ENCODE results near the gene TFDP2. TPM values are rescaled to one million over a fixed set of nuclear protein-coding genes. Genes with fewer than 3 reads are reported as not detected.

TFDP2 gene
- total RNA-seq, 1 experiment from 2014 or later = 48.2 TPM

GRCh38 chr3:142019794-142020320 lies 129.5 kb downstream of the TFDP2 start:
- H3K4me1 Mint-ChIP-seq = peaks cover 8% of the 10 kb centered on the region
- TF ChIP-seq RORB (CRISPR knock-in tag; IDR thresholded peaks at IDR 0.05) (no peak), NR1H2 (CRISPR knock-in tag; IDR thresholded peaks at IDR 0.05) (no peak), ZNF263 (CRISPR knock-in tag; IDR thresholded peaks at IDR 0.05; ENCODE audit: low read depth) (no peak), PRRX2 (CRISPR knock-in tag; IDR thresholded peaks at IDR 0.05) (no peak), STAT6 (CRISPR knock-in tag; conservative IDR thresholded peaks at IDR 0.05; ENCODE audit: low read depth) (no peak), USF2 (CRISPR knock-in tag; IDR thresholded peaks at IDR 0.05) (no peak), NFATC4 (CRISPR knock-in tag; IDR thresholded peaks at IDR 0.05) (no peak), ELF4 (CRISPR knock-in tag; IDR thresholded peaks at IDR 0.05; ENCODE audit: low read depth) (no peak), FOXJ3 (CRISPR knock-in tag; IDR thresholded peaks at IDR 0.05; ENCODE audit: borderline replicate concordance) (no peak), GABPB1 (CRISPR knock-in tag; IDR thresholded peaks at IDR 0.05) (no peak), IRF1 (CRISPR knock-in tag; IDR thresholded peaks at IDR 0.05) (no peak), E2F1 (CRISPR knock-in tag; IDR thresholded peaks at IDR 0.05) (no peak), FOXP1 (CRISPR knock-in tag; IDR thresholded peaks at IDR 0.05; ENCODE audit: borderline replicate concordance) (no peak), ZNF425 (CRISPR knock-in tag; conservative IDR thresholded peaks at IDR 0.05) (no peak), TCF7 (CRISPR knock-in tag; IDR thresholded peaks at IDR 0.05; ENCODE audit: low read depth) (no peak), GRHL2 (CRISPR knock-in tag; IDR thresholded peaks at IDR 0.05; ENCODE audit: insufficient replicate concordance, severe bottlenecking) (no peak)
- ATAC-seq (no peak), DNase-seq (ENCODE audit: low spot score) (no peak)
- no peaks in the 10 kb centered on the region for H3K9me3 Mint-ChIP-seq
- H3K27me3 Mint-ChIP-seq (ENCODE audit: low read depth) = no peaks in the 10 kb centered on the region
- CTCF ChIA-PET = no interaction called here
- H3K36me3 Mint-ChIP-seq = peaks cover 7% of the 10 kb centered on the region
- peak overlapping the region; percentile 53; the same call in 1 of the 2 replicates for H3K27ac Mint-ChIP-seq
- no peak overlapping the region for H3K4me3 Mint-ChIP-seq
- POLR2A ChIA-PET = no interaction called here

- no peaks in the 10 kb centered on the region for H3K4me1 Mint-ChIP-seq
- ATAC-seq (no peak), DNase-seq (ENCODE audit: low spot score) (no peak)
- H3K9me3 Mint-ChIP-seq = no peaks in the 10 kb centered on the region
- H3K4me3 Mint-ChIP-seq = no peak overlapping the region
- no peaks in the 10 kb centered on the region for H3K27me3 Mint-ChIP-seq (ENCODE audit: low read depth)
- ChIA-PET POLR2A (no interaction called here), CTCF (no interaction called here)
- peaks cover 3% of the 10 kb centered on the region; the same call in 1 of the 2 replicates for H3K36me3 Mint-ChIP-seq
- no peak overlapping the region for H3K27ac Mint-ChIP-seq
- TF ChIP-seq PRDM15 (CRISPR knock-in tag; IDR thresholded peaks at IDR 0.05) = no peak
- no peak for TF ChIP-seq FOXJ3 (CRISPR knock-in tag; IDR thresholded peaks at IDR 0.05; ENCODE audit: borderline replicate concordance)
- no peak for TF ChIP-seq MLX (CRISPR knock-in tag; IDR thresholded peaks at IDR 0.05)
- no peak for TF ChIP-seq E2F4 (CRISPR knock-in tag; IDR thresholded peaks at IDR 0.05; ENCODE audit: borderline replicate concordance, low read depth)
These were observed 135.4 kb downstream of the TFDP2 start for GRCh38 chr3:142013993-142014392.

Measured in WTC11 (cell line).